Neural progenitor cell (in vitro differentiated cells): Measurements from ENCODE around the gene SDE2.

Experiments
- EZH2 ChIP-seq: fragments of 200-600 bp; sonication (generic); IDR thresholded peaks from 2 replicates; pipeline ENCODE4 v1.6.1; 2017; ENCODE audit warnings: antibody characterized with exemption, mild to moderate bottlenecking, moderate library complexity
- EZH2phosphoT487 ChIP-seq: fragments of 200-600 bp; sonication (generic); IDR thresholded peaks from 2 replicates; pipeline ENCODE4 v1.6.1; 2017; ENCODE audit warnings: antibody characterized with exemption
- TF ChIP-seq, protein P1 (sequence below): fragments of 200-600 bp; sonication (generic); IDR thresholded peaks from 2 replicates; pipeline ENCODE4 v1.5.1; 2017; ENCODE audit warnings: antibody characterized with exemption, mild to moderate bottlenecking

DNA sequence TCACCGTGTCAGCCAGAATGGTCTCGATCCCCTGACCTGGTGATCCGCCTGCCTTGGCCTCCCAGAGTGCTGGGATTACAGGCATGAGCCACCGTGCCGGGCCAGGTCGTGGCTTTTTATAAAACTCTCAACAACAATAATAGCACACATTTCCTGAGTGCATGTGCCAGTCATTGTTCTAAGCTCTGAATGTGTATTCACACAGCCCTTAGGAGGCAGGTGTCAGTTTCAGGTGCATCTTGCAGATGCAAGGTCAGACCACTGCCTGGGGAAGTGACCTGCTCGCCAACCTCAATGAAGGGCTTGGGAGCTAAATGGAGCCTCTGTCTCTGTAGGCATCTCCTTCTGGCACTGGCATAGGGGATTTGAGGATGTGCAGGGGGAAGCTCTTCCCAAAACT is 56.6 kb downstream of the SDE2 start:
- TF ChIP-seq, protein P1, sequence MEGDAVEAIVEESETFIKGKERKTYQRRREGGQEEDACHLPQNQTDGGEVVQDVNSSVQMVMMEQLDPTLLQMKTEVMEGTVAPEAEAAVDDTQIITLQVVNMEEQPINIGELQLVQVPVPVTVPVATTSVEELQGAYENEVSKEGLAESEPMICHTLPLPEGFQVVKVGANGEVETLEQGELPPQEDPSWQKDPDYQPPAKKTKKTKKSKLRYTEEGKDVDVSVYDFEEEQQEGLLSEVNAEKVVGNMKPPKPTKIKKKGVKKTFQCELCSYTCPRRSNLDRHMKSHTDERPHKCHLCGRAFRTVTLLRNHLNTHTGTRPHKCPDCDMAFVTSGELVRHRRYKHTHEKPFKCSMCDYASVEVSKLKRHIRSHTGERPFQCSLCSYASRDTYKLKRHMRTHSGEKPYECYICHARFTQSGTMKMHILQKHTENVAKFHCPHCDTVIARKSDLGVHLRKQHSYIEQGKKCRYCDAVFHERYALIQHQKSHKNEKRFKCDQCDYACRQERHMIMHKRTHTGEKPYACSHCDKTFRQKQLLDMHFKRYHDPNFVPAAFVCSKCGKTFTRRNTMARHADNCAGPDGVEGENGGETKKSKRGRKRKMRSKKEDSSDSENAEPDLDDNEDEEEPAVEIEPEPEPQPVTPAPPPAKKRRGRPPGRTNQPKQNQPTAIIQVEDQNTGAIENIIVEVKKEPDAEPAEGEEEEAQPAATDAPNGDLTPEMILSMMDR = no peak
- no peak for TF ChIP-seq EZH2
- no peak for TF ChIP-seq EZH2phosphoT487
